Measurements from ENCODE around the gene STPG1.

Gene STPG1

DNA sequence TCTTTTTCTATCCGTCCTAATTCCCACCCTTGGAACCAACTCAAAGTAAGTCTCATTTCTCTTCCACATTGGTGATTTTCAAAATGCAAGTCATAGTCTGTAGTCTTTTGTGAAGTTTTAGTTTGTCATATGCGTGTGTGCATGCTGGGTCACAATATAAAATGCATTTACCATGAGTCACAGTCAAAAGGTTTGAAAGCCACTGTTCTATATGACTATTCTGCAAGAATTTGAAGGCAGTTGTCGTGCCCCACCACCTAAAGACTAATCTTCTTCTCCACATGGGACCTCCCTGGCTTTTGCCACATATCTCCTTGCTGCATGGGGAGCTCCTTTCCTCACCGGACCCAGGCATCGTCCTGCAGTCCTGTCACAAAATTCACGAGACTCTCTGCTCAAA is 1.6 kb downstream of the STPG1 start:
- Histone ChIP-seq H3K27ac (replicated peaks) (no peak overlapping the region), H3K4me3 (replicated peaks; ENCODE audit: insufficient read depth, low read length) (no peak overlapping the region), H3K27me3 (ENCODE audit: insufficient read depth, poor library complexity, severe bottlenecking) (no peaks in the 10 kb centered on the region)
- TF ChIP-seq SPI1 (IDR thresholded peaks at IDR 0.05; ENCODE audit: borderline replicate concordance, low read depth) (no peak), GABPA (IDR thresholded peaks at IDR 0.05; ENCODE audit: low read depth) (no peak), POLR2AphosphoS5 (IDR thresholded peaks at IDR 0.05; ENCODE audit: low read depth) (no peak)
- TF ChIP-seq, protein P1, sequence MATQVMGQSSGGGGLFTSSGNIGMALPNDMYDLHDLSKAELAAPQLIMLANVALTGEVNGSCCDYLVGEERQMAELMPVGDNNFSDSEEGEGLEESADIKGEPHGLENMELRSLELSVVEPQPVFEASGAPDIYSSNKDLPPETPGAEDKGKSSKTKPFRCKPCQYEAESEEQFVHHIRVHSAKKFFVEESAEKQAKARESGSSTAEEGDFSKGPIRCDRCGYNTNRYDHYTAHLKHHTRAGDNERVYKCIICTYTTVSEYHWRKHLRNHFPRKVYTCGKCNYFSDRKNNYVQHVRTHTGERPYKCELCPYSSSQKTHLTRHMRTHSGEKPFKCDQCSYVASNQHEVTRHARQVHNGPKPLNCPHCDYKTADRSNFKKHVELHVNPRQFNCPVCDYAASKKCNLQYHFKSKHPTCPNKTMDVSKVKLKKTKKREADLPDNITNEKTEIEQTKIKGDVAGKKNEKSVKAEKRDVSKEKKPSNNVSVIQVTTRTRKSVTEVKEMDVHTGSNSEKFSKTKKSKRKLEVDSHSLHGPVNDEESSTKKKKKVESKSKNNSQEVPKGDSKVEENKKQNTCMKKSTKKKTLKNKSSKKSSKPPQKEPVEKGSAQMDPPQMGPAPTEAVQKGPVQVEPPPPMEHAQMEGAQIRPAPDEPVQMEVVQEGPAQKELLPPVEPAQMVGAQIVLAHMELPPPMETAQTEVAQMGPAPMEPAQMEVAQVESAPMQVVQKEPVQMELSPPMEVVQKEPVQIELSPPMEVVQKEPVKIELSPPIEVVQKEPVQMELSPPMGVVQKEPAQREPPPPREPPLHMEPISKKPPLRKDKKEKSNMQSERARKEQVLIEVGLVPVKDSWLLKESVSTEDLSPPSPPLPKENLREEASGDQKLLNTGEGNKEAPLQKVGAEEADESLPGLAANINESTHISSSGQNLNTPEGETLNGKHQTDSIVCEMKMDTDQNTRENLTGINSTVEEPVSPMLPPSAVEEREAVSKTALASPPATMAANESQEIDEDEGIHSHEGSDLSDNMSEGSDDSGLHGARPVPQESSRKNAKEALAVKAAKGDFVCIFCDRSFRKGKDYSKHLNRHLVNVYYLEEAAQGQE (IDR thresholded peaks at IDR 0.05; ENCODE audit: insufficient replicate concordance, low read depth): no peak
- TF ChIP-seq, protein P2, sequence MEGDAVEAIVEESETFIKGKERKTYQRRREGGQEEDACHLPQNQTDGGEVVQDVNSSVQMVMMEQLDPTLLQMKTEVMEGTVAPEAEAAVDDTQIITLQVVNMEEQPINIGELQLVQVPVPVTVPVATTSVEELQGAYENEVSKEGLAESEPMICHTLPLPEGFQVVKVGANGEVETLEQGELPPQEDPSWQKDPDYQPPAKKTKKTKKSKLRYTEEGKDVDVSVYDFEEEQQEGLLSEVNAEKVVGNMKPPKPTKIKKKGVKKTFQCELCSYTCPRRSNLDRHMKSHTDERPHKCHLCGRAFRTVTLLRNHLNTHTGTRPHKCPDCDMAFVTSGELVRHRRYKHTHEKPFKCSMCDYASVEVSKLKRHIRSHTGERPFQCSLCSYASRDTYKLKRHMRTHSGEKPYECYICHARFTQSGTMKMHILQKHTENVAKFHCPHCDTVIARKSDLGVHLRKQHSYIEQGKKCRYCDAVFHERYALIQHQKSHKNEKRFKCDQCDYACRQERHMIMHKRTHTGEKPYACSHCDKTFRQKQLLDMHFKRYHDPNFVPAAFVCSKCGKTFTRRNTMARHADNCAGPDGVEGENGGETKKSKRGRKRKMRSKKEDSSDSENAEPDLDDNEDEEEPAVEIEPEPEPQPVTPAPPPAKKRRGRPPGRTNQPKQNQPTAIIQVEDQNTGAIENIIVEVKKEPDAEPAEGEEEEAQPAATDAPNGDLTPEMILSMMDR (IDR thresholded peaks at IDR 0.05; ENCODE audit: insufficient read depth, low read length): no peak
- DNase-seq (ENCODE audit: low read depth in 1 of 2, low spot score in 1 of 2): no peak

DNA sequence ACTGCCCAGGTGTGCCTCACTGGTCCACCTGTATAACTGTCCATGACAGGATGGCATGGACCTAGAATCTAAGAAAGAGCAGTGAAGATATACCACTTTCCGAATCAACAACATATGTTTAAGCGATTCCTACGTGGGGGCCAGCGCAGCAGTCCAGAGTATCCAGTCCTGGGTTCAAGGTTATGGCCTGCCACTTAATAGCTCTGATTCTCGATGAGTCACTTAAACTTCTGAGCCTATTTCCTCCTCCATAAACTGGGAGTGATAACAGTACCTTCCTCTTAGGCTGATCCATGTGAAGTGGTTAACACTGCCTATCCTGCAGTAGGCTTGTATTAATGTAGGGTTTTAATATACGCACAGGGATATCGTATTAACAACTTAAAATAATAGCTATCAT is 2.8 kb downstream of the STPG1 start:
- DNase-seq (ENCODE audit: low read depth in 1 of 2, low spot score in 1 of 2): no peak
- H3K27me3 ChIP-seq (ENCODE audit: insufficient read depth, poor library complexity, severe bottlenecking): no peaks in the 10 kb centered on the region
- H3K4me3 ChIP-seq (replicated peaks; ENCODE audit: insufficient read depth, low read length): no peak overlapping the region
- H3K27ac ChIP-seq (replicated peaks): no peak overlapping the region
- TF ChIP-seq SPI1 (IDR thresholded peaks at IDR 0.05; ENCODE audit: borderline replicate concordance, low read depth): no peak
- no peak for TF ChIP-seq POLR2AphosphoS5 (IDR thresholded peaks at IDR 0.05; ENCODE audit: low read depth)
- TF ChIP-seq GABPA (IDR thresholded peaks at IDR 0.05; ENCODE audit: low read depth): no peak
- TF ChIP-seq, protein P2 (IDR thresholded peaks at IDR 0.05; ENCODE audit: insufficient read depth, low read length): no peak
- TF ChIP-seq, protein P1 (IDR thresholded peaks at IDR 0.05; ENCODE audit: insufficient replicate concordance, low read depth): no peak

DNA sequence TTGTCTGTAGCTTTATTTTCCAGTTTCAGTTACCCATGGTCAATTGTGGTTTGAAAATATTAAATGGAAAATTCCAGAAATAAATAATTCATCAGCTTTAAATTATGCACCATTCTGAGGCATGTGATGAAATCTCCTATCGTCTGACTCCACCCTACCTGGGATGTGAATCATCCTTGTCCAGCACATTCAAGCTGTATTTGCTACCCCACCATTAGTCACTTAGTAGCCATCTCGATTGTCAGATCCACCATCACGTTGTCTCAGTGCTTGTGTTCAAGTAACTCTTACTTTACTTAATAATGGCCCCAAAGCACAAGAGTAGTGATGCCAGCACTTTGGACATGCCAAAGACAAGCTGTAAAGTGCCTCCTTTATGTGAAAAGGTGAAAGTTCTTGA is 4.0 kb downstream of the STPG1 start:
- TF ChIP-seq GABPA (IDR thresholded peaks at IDR 0.05; ENCODE audit: low read depth): no peak
- TF ChIP-seq, protein P1 (IDR thresholded peaks at IDR 0.05; ENCODE audit: insufficient replicate concordance, low read depth): no peak
- TF ChIP-seq POLR2AphosphoS5 (IDR thresholded peaks at IDR 0.05; ENCODE audit: low read depth): no peak
- TF ChIP-seq, protein P2 (IDR thresholded peaks at IDR 0.05; ENCODE audit: insufficient read depth, low read length): no peak
- no peak for TF ChIP-seq SPI1 (IDR thresholded peaks at IDR 0.05; ENCODE audit: borderline replicate concordance, low read depth)
- Histone ChIP-seq H3K4me3 (replicated peaks; ENCODE audit: insufficient read depth, low read length) (no peak overlapping the region), H3K27ac (replicated peaks) (no peak overlapping the region), H3K27me3 (ENCODE audit: insufficient read depth, poor library complexity, severe bottlenecking) (no peaks in the 10 kb centered on the region)
- DNase-seq (ENCODE audit: low read depth in 1 of 2, low spot score in 1 of 2): no peak
